Measurements from ENCODE around the gene BRICD5.
"Not testable (repeated sequence)": the region's sequence is repeated elsewhere in the genome, so short reads cannot be mapped to it uniquely, and the experiment has no call there.

BRICD5 gene

DNA sequence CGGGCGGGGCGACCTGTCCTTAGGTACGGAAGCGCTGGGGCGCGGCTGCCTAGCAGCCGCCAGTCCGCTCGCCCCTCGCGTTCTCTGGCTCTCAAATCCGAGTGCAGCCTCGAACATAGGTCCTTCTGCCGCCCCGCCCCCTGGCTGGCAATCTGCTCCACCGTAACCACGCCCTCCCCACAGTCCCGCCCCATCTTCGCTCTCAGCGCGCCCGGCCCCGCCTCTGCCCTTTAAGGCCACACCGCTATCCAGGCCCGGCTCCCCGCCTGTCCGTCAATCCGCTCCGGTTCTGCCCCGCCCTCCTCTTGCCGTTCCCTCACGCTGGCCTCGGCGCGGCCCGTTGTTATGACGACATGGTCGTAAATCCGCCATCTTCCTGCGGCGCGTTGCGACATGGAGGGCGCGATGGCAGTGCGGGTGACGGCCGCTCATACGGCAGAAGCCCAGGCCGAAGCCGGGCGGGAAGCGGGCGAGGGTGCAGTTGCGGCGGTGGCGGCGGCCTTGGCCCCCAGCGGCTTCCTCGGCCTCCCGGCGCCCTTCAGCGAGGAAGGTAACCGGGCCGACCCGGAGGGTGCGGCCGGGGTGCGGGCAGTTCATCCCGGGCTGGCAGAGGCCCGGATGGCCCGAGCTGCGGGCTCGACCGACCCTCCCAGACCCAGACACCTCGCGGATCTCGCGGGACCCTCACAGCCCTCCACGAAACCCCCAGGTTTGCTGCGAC lies 12.7 kb upstream of the BRICD5 start, which contains the start of gene E4F1:
Gene E4F1 (plus strand): TSS at position 371 of the 721 bp plus-strand sequence. CDS start 23 bp downstream, at position 394.
- peak; percentile 100 for DNase-seq (ENCODE audit: low read depth, low spot score)

GRCh38 chr16:2216330-2216729 lies 5.7 kb upstream of the BRICD5 start:
- DNase-seq (ENCODE audit: low read depth, low spot score), result no peak

DNA sequence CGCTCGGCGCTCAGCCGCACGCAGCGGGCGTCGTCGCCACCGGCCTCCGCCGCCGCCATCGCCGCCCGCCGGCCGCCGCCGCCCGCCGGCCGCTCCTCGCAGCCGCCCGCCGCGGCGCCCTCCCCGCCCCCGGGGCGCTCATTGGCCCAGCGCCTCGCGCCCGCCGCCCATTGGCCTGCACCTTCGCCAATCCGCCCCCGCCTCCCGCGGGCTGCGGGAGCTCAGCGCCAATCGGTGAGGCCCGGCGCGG lies 4.0 kb upstream of the BRICD5 start, which contains the start of gene PGP:
Gene PGP (minus strand): TSS at position 122 of the 250 bp plus-strand sequence. CDS start 63 bp downstream, at position 59.
- DNase-seq (ENCODE audit: low read depth, low spot score), result no peak

GRCh38 chr16:2213817-2214718 lies 3.4 kb upstream of the BRICD5 start:
- DNase-seq (ENCODE audit: low read depth, low spot score), result no peak

- DNase-seq (ENCODE audit: low read depth, low spot score), result peak; percentile 71
Observed at GRCh38 chr16:2212362-2213324, 2.0 kb upstream of the BRICD5 start.

DNA sequence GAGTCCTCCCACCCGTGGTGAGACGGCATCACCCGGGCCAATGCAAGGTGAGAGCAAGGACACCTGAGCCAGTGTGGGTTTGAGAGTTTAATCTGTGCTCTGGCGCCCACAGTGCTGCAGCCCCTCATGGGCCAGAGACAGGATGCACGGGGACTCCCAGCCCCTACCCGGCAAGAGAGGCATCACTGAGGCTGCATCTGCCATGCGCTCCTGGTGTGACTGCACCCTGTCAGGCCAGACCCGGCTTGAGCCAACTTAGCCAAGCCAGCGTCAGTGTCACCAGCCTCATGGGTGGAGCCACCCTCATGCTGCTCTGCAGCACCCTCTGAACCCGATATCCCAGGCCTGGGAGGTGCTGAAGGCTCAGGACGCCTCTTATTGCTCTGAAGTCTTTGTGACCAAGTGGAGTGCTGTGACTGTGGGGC lies 1.3 kb upstream of the BRICD5 start:
- no peak for DNase-seq (ENCODE audit: low read depth, low spot score)

GRCh38 chr16:2210009-2210332 lies 692 bp downstream of the BRICD5 start:
- DNase-seq (ENCODE audit: low read depth, low spot score), result no peak

GRCh38 chr16:2209258-2210008 lies 1.2 kb downstream of the BRICD5 start:
- no peak for DNase-seq (ENCODE audit: low read depth, low spot score)

DNA sequence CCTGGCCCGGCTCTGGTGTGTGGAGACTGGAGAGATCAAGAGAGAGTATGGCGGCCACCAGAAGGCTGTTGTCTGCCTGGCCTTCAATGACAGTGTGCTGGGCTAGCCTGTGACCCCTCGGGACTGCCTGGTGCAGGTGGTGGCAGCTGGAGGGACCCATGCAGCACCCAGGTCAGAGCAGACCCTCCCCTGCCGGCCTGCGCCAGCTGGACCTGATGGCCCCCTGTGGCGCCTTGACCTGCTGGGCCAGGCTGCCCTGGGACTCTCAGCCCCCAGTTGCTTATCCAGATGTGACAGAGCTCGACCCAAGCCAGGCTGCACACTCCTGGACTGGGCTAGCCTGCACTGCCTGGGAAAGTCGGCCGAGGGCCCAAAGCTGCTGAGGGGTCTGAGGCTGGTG lies 1.9 kb downstream of the BRICD5 start:
- no peak for DNase-seq (ENCODE audit: low read depth, low spot score)

GRCh38 chr16:2208308-2208707 lies 2.4 kb downstream of the BRICD5 start:
- no peak for DNase-seq (ENCODE audit: low read depth, low spot score)

DNA sequence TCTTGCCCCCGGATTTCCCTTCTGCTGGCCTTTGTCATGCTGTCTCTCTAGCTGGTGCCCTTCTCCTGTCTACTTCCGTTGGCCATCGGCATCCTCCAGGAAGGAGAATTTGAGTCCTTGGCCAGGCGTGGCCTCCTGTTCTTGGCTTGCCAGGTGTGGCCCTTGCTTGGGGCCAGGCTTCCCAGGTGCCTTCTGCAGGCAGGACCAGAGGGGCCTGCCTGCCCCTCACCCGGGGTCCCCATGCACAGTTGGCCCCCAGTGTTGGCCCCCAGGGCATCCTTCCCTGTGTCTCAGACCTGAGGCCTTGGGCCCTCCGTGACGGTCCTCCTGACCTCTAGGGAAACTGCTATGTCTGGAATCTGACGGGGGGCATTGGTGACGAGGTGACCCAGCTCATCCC lies 2.8 kb downstream of the BRICD5 start:
- DNase-seq (ENCODE audit: low read depth, low spot score), result no peak

GRCh38 chr16:2206780-2207433 lies 3.8 kb downstream of the BRICD5 start:
- no peak for DNase-seq (ENCODE audit: low read depth, low spot score)

- no peak for DNase-seq (ENCODE audit: low read depth, low spot score)
Observed at GRCh38 chr16:2206420-2206779, 4.3 kb downstream of the BRICD5 start.

DNA sequence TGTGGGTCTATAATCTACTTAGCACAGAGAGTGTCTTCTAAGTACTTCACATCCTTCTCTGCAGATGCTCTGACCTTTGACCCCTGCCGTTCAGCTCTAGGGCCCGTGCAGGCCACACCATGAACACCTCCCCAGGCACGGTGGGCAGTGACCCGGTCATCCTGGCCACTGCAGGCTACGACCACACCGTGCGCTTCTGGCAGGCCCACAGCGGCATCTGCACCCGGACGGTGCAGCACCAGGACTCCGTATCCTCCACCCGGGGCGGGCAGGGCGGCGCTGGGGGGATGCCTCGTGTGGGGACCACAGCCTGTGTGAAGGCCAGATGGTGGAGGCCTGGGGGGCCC lies 4.7 kb downstream of the BRICD5 start:
- no peak for DNase-seq (ENCODE audit: low read depth, low spot score)

GRCh38 chr16:2205104-2205966 lies 5.3 kb downstream of the BRICD5 start, which contains the start of gene MLST8:
Gene MLST8, plus strand, starts transcription at chr16:2205454. Its CDS starts 632 bp downstream, at chr16:2206086.
- peak; percentile 88 for DNase-seq (ENCODE audit: low read depth, low spot score)

DNA sequence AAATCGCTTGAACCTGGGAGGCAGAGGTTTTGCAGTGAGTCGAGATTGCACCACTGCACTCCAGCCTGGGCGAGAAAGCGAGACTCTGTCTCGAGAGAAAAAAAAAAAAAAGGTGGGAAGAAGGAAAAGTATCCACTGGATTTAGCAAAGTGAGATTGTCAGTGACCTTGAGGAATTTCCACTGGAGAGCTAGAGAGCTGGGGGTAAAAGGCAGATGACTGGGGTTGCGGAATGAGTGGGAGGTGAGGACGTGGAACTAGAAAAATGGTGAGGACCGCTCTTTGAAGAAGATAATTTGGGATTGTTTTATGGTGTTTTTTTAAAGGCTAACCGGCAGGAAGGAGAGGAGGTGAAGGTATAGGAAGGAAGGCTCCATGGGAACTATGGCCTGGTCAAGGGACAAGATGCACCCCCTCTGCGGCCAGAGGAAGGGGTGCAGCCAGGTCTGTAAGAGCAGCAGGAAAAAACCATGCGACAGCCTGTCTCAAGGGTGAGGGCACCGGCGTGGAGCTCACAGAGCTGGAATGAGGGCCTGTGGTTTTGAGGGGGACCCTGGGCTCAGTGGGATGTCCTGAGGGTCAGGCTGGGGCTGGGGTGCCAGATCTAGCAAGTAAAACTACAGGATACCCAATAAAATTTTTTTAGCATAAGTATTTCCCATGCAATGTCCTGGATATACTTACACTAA lies 6.1 kb downstream of the BRICD5 start:
- no peak for DNase-seq (ENCODE audit: low read depth, low spot score)

GRCh38 chr16:2203119-2203688 lies 7.5 kb downstream of the BRICD5 start:
- DNase-seq (ENCODE audit: low read depth, low spot score), result not testable (repeated sequence)

- no peak for DNase-seq (ENCODE audit: low read depth, low spot score)
Observed at GRCh38 chr16:2200313-2200712, 10.3 kb downstream of the BRICD5 start.
